ENCODE data around the gene MSI2. TPM values are rescaled to one million over a fixed set of nuclear protein-coding genes. Genes with fewer than 3 reads are reported as not detected.

MSI2 gene
- total and polyA plus RNA-seq, 2 experiments from 2014 or later, result 4.3 to 17.9 TPM

GRCh38 chr17:57730026-57730701 lies 473.8 kb downstream of the MSI2 start:
- Histone ChIP-seq H3K4me3 (no peak overlapping the region), H3K9ac (no peak overlapping the region), H3K79me2 (ENCODE audit: insufficient read depth) (no peaks in the 10 kb centered on the region), H3K4me2 (ENCODE audit: unreplicated experiment) (no peak overlapping the region), H3K27me3 (replicated peaks; ENCODE audit: insufficient read depth) (peaks cover 16% of the 10 kb centered on the region; the same call in 1 of the 2 replicates), H3F3A (ENCODE audit: insufficient read depth) (no peaks in the 10 kb centered on the region), H3K9me2 (ENCODE audit: insufficient read depth) (no peaks in the 10 kb centered on the region), H3K4me1 (ENCODE audit: insufficient read depth) (no peaks in the 10 kb centered on the region), H3K36me3 (ENCODE audit: low read depth) (no peaks in the 10 kb centered on the region), H4K20me1 (ENCODE audit: insufficient read depth) (no peaks in the 10 kb centered on the region), H3K9me3 (ENCODE audit: low read depth) (no peaks in the 10 kb centered on the region), H3K27ac (no peak overlapping the region), H2AFZ (no peak overlapping the region)
- TF ChIP-seq EZH2 (IDR thresholded peaks at IDR 0.05; ENCODE audit: insufficient read depth, poor library complexity, severe bottlenecking), result no peak
- no peak for TF ChIP-seq EZH2phosphoT487 (IDR thresholded peaks at IDR 0.05; ENCODE audit: insufficient read depth, low read depth)
- in situ Hi-C loops (cut with MboI), result no loop called here
- WGBS, 2 experiments (ENCODE audit: low coverage in 1 of 2, low lambda C conversion rate in 2 of 2, missing lambda C conversion rate in 2 of 2), result 23 to 28% methylated on average over 3 of the region's 3 CpGs
- no peak for DNase-seq

DNA sequence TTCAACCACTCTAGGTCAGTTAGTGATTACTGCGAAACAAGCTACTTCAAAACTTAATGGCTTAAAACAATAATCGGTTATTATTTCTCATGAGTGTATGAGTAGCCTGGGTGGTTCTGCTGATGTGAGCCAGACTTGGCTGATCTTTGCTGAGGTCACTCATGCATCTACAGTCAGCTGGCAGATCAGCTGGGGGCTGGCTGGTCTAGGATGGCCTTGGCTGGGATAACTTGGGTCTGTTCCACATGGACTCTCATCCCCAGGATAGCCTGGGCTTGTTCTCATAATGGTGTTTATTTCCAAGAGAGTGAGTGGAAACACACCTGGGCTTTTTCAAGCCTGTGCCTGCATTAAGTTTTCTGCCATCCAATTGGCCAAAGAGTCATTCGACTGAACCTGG lies 475.7 kb downstream of the MSI2 start:
- no peak for TF ChIP-seq EZH2 (IDR thresholded peaks at IDR 0.05; ENCODE audit: insufficient read depth, poor library complexity, severe bottlenecking)
- no peak for TF ChIP-seq EZH2phosphoT487 (IDR thresholded peaks at IDR 0.05; ENCODE audit: insufficient read depth, low read depth)
- 33 to 49% methylated on average over 3 of the region's 3 CpGs for WGBS, 2 experiments (ENCODE audit: low coverage in 1 of 2, low lambda C conversion rate in 2 of 2, missing lambda C conversion rate in 2 of 2)
- Histone ChIP-seq H3K79me2 (ENCODE audit: insufficient read depth) (no peaks in the 10 kb centered on the region), H3K4me3 (no peak overlapping the region), H4K20me1 (ENCODE audit: insufficient read depth) (no peaks in the 10 kb centered on the region), H3K9ac (no peak overlapping the region), H2AFZ (no peak overlapping the region), H3F3A (ENCODE audit: insufficient read depth) (no peaks in the 10 kb centered on the region), H3K9me3 (ENCODE audit: low read depth) (no peaks in the 10 kb centered on the region), H3K27ac (no peak overlapping the region), H3K36me3 (ENCODE audit: low read depth) (no peaks in the 10 kb centered on the region), H3K9me2 (ENCODE audit: insufficient read depth) (no peaks in the 10 kb centered on the region), H3K4me1 (ENCODE audit: insufficient read depth) (no peaks in the 10 kb centered on the region), H3K4me2 (ENCODE audit: unreplicated experiment) (no peak overlapping the region), H3K27me3 (replicated peaks; ENCODE audit: insufficient read depth) (peaks cover 17% of the 10 kb centered on the region)
- in situ Hi-C loops (cut with MboI), result no loop called here
- DNase-seq, result no peak

GRCh38 chr17:57733085-57733484 lies 476.8 kb downstream of the MSI2 start:
- in situ Hi-C loops (cut with MboI), result no loop called here

More at GRCh38 chr17:57733085-57733484, 476.8 kb downstream of the MSI2 start:
- H3K4me3 ChIP-seq, result no peak overlapping the region
- no peak overlapping the region for H2AFZ ChIP-seq
- H4K20me1 ChIP-seq (ENCODE audit: insufficient read depth), result no peaks in the 10 kb centered on the region
- H3K9me3 ChIP-seq (ENCODE audit: low read depth), result no peaks in the 10 kb centered on the region
- H3K27me3 ChIP-seq (replicated peaks; ENCODE audit: insufficient read depth), result peaks cover 23% of the 10 kb centered on the region
- H3K4me1 ChIP-seq (ENCODE audit: insufficient read depth), result no peaks in the 10 kb centered on the region
- no peak overlapping the region for H3K27ac ChIP-seq
- H3K9me2 ChIP-seq (ENCODE audit: insufficient read depth), result no peaks in the 10 kb centered on the region
- WGBS, 2 experiments (ENCODE audit: low coverage in 1 of 2, low lambda C conversion rate in 2 of 2, missing lambda C conversion rate in 2 of 2), result 73 to 80% methylated on average over 2 of the region's 2 CpGs
- no peaks in the 10 kb centered on the region for H3F3A ChIP-seq (ENCODE audit: insufficient read depth)
- no peak overlapping the region for H3K9ac ChIP-seq
- TF ChIP-seq EZH2phosphoT487 (IDR thresholded peaks at IDR 0.05; ENCODE audit: insufficient read depth, low read depth) (no peak), EZH2 (IDR thresholded peaks at IDR 0.05; ENCODE audit: insufficient read depth, poor library complexity, severe bottlenecking) (no peak)
- no peak overlapping the region for H3K4me2 ChIP-seq (ENCODE audit: unreplicated experiment)
- H3K79me2 ChIP-seq (ENCODE audit: insufficient read depth), result no peaks in the 10 kb centered on the region
- H3K36me3 ChIP-seq (ENCODE audit: low read depth), result no peaks in the 10 kb centered on the region
- no peak for DNase-seq

Small RNAs within 50 kb of the gene (small RNA-seq; reads per million reads assigned to genes)
- not detected for gene RN7SL449P (ENCODE audit: low read depth, low replicate concordance)
- gene RNU7-134P (ENCODE audit: low read depth, low replicate concordance), result not detected

Other genes starting within 250 kb of the MSI2 start
- gene AKAP1, start 171.3 kb upstream of the MSI2 start, total RNA-seq (2014; rRNA removed; shearing (Covaris generic)), result 9.5 and 10.7 TPM in 2 replicates
- 7.3 and 8.6 TPM in 2 replicates for gene AKAP1, start 171.3 kb upstream of the MSI2 start, polyA plus RNA-seq (2016; fragmentation: Nextera tagmentation; extraction: Ambion mirVana)

All from GM23248 (cell line).